Measurements from ENCODE around the gene KIAA0040. TPM values are rescaled to one million over a fixed set of nuclear protein-coding genes. Genes with fewer than 3 reads are reported as not detected.

Gene KIAA0040
- total RNA-seq, 3 donors from 2014 or later = 16.1 to 19.7 (median 17.0) TPM

DNA sequence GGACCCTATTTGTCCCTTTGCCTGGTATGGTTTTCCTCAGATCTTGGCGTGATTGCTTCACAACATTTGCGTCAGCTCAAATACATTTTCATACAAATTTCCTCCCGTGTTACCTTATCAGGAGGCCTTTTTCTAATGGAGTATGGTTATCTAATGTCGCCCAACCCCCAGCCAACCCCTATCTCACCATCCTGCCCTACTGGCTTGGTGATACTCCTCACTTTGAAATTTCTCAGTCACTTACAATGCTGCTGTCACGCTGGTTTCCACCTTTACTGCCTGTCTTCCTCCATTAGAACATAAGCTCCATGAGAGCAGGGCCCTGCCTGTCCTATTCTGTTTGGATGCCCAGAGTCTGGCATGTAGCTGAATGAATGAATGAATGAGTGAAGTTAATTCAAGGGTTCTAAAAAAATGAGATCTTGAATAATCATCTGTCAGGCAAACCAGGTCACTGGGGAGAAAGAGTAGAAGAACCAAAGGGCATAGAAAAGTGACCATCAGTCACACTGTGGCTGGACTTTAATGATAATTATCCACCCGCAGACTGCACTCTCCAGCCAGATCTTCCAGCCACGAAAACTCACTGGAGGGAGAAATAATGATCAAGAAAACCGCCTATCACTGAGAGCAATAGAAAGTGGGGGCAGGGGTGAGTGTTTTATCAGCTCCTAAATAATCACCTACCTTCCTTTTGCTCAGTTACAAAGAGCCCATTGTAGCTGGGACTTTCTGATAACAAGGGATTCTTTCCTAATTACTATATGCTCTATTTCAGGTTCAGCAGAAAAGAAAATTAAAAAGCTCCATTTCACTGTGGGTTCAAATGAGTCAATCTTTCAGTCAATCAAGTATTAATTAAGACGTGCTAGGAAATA is 21.3 kb downstream of the KIAA0040 start:
- DNase-seq (no peak), ATAC-seq (no peak)
- Mint-ChIP-seq H3K9me3 (no peaks in the 10 kb centered on the region), H3K27me3 (ENCODE audit: low read depth) (no peaks in the 10 kb centered on the region), H3K36me3 (ENCODE audit: insufficient read depth) (peaks cover 38% of the 10 kb centered on the region), H3K4me1 (ENCODE audit: low read depth) (peaks cover 59% of the 10 kb centered on the region), H3K4me3 (no peak overlapping the region)

DNA sequence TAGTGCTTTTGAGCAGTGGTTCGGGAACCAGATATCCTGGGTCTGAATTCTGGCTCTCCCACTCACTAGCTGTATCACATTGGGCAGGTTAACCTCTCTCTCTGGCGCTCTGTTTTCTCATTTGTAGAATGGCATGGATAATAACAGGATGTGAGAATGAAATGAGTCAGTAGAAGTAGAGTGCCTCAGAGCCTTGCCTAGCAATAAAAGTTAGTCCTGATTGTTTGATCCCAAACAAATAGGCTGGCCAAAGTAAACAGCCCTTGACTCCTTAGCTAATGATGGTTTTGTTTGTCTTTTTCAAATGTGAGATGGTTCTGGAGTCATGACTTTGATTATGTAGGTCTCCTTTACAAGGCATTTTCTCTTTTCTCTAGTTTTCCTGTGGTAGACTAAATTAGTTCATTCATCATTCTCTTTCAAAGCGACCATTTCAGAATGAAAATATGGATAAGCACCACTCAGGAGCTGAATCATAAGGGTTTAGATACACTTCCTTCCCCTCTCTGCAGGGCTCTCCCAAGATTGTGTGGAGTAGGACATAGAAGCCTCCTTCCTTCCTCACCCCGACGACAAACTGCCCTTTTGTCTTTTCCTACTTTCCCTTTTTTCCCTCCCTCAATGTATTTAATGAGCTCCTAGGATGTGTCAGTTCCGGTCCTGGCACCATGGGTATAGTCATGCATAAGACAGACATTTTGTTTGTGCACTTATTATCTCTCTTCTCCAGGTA is 23.1 kb downstream of the KIAA0040 start:
- ATAC-seq = peak in 1 of 2 donors; percentile 43
- Mint-ChIP-seq H3K4me3 (no peak overlapping the region), H3K4me1 (ENCODE audit: low read depth) (peaks cover 51% of the 10 kb centered on the region), H3K9me3 (no peaks in the 10 kb centered on the region), H3K27me3 (ENCODE audit: low read depth) (no peaks in the 10 kb centered on the region), H3K36me3 (ENCODE audit: insufficient read depth) (peaks cover 39% of the 10 kb centered on the region)
- no peak for DNase-seq

DNA sequence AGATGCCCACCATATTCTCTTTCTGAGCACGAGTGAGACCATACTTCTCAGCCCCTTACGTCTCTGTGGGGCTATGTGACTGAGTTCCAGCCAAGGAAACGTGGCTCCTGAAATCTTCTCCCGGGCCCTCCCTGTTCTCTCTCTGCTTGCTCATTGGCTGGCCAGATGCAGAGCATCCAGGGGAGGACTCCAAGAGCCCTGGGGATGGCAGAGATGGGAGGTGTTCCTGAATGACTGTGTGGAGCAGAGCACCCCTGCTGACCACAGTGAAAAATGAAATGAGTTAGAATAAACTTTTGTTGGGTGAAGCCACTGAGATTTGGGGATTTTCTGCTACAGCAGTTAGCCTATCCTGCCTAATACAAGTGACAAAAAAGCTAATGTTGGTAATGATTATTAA is 23.8 kb downstream of the KIAA0040 start:
- no peak for DNase-seq
- H3K4me1 Mint-ChIP-seq (ENCODE audit: low read depth) = peaks cover 45% of the 10 kb centered on the region

DNA sequence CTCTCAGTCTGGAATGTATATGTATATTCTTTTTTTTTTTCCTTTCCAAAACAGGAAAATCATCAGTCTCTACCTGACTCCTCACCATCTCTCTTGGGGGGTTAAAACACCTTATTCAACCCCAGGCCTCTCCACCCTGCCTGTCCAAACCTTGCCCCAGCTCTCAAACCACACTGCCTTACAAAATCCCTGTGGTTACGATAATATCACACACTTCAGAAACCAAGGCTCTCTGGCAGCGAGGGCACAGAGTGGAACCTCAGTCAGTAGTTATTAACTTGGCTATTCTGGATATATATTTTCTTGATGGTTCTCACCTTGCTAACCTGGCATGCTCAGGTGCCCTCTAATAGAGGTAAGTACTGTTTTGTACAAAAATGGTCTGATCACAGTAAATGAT is 24.7 kb downstream of the KIAA0040 start:
- H3K36me3 Mint-ChIP-seq (ENCODE audit: insufficient read depth) = peaks cover 37% of the 10 kb centered on the region
- no peaks in the 10 kb centered on the region for H3K9me3 Mint-ChIP-seq
- H3K27me3 Mint-ChIP-seq (ENCODE audit: low read depth) = no peaks in the 10 kb centered on the region
- H3K4me3 Mint-ChIP-seq = no peak overlapping the region
- DNase-seq (no peak), ATAC-seq (no peak)
- peaks cover 41% of the 10 kb centered on the region for H3K4me1 Mint-ChIP-seq (ENCODE audit: low read depth)

More for the DNA sequence above, 23.8 kb downstream of the KIAA0040 start:
- peaks cover 40% of the 10 kb centered on the region for H3K36me3 Mint-ChIP-seq (ENCODE audit: insufficient read depth)
- no peak overlapping the region for H3K4me3 Mint-ChIP-seq
- ATAC-seq = no peak
- H3K9me3 Mint-ChIP-seq = no peaks in the 10 kb centered on the region
- no peaks in the 10 kb centered on the region for H3K27me3 Mint-ChIP-seq (ENCODE audit: low read depth)

DNA sequence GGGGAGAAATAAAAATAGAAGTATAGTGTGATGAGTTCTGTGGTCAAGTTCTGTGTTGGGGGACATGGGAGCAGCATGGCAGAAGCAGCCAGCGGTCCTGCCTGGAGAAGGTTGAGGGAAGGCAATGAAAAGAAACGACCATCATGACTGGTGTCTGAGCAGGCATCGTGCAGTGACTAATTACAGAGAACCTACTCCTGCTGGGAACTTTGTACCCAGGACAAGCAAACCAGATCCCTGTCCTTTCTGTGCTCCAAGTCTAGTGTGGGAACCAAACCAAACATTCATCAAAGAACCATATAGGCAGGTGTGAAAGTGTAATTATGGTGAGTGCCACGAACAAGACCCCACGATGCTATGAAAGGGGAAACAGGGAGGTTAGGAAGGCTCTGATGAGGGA is 25.8 kb downstream of the KIAA0040 start:
- no peaks in the 10 kb centered on the region for H3K9me3 Mint-ChIP-seq
- no peak overlapping the region for H3K4me3 Mint-ChIP-seq
- no peaks in the 10 kb centered on the region for H3K27me3 Mint-ChIP-seq (ENCODE audit: low read depth)
- peaks cover 37% of the 10 kb centered on the region for H3K4me1 Mint-ChIP-seq (ENCODE audit: low read depth)
- DNase-seq (no peak), ATAC-seq (no peak)
- H3K36me3 Mint-ChIP-seq (ENCODE audit: insufficient read depth) = peaks cover 36% of the 10 kb centered on the region

DNA sequence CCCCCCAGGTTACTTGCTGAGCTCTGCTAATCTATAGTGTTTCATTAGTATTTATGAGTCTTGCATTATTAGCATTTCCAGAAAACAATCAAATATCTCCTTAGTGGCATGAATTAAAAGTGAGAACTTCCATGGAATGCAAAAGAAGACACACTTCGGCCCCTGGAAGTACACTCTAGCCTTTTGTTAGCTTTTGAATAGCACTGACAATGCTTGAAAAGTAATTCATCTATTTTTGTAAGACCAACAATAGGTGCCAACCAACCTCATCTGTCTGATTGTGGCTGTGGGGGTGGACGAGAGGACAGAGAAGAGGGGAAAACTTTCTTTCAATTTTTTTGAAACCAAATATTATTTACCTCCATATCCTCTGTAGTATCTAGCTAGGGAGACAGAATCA is 27.8 kb downstream of the KIAA0040 start:
- Mint-ChIP-seq H3K36me3 (ENCODE audit: insufficient read depth) (peaks cover 46% of the 10 kb centered on the region), H3K9me3 (no peaks in the 10 kb centered on the region), H3K4me3 (no peak overlapping the region), H3K4me1 (ENCODE audit: low read depth) (peaks cover 20% of the 10 kb centered on the region), H3K27me3 (ENCODE audit: low read depth) (no peaks in the 10 kb centered on the region)
- no peak for ATAC-seq
- DNase-seq = no peak

DNA sequence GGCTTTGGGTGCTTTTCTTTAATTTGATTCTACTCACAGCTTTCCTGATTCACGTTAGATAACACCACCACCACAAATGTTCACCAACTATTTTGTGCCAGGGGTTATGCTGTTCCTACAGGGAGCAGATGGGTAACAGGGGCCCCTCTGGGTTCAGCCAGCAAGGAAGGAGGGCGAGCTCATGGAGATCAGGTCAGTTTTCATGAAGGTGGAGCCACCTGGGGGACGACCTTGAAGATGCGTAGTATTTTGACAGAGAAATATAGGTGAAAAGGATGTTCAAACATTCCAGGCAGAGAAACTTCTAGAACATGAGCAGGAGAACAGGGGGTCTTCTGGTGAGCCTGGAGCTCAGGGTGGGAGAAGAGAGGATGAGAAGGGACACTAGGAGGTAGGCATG is 28.9 kb downstream of the KIAA0040 start:
- Mint-ChIP-seq H3K27me3 (ENCODE audit: low read depth) (no peaks in the 10 kb centered on the region), H3K9me3 (no peaks in the 10 kb centered on the region), H3K4me1 (ENCODE audit: low read depth) (peaks cover 10% of the 10 kb centered on the region), H3K36me3 (ENCODE audit: insufficient read depth) (peaks cover 48% of the 10 kb centered on the region), H3K4me3 (no peak overlapping the region)
- DNase-seq = no peak
- ATAC-seq = no peak

DNA sequence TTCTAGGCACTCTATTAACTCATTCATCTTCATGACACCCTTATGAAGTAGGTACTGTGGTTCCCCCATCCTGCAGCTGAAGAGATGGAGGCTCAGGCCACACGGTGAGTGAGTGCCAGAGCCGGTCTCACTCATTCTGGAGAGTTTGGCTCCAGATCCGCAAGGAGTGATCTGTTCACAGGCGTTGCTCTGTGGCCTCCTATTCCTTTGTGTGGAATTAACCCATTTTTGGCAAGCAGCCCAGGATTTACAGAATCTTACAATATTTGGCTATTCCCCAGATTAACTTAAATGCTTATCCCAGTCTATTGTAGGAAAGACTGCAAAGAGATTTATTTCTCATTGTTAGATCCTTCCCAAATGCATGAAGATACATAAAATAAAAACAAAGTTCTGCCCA is 29.6 kb downstream of the KIAA0040 start:
- peaks cover 7% of the 10 kb centered on the region for H3K4me1 Mint-ChIP-seq (ENCODE audit: low read depth)
- no peaks in the 10 kb centered on the region for H3K27me3 Mint-ChIP-seq (ENCODE audit: low read depth)
- peaks cover 41% of the 10 kb centered on the region for H3K36me3 Mint-ChIP-seq (ENCODE audit: insufficient read depth)
- no peak overlapping the region for H3K4me3 Mint-ChIP-seq
- ATAC-seq = no peak
- H3K9me3 Mint-ChIP-seq = no peaks in the 10 kb centered on the region
- no peak for DNase-seq

DNA sequence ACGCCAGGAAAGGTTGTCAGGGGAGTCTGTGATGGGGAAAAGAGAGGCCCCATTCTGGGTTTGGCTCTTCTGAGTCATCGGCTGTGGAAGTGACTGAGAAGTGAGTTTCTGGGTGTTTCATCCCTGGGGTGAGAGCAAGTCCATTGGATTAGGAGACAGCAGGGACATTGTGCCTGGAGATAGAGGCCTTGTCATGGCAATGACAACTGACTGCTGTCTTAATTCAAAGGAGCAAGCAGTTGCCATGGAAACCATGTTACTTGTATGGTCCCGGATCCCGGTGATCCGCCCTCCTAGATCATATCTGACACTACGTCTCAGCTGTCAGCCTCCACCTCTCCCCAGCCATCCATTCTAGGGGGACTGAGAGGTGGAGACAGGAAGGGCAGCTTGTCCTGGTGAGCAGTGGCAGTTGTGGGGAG is 34.4 kb downstream of the KIAA0040 start:
- peaks cover 8% of the 10 kb centered on the region for H3K27me3 Mint-ChIP-seq (ENCODE audit: low read depth)
- H3K4me3 Mint-ChIP-seq = no peak overlapping the region
- H3K36me3 Mint-ChIP-seq (ENCODE audit: insufficient read depth) = peaks cover 21% of the 10 kb centered on the region
- H3K4me1 Mint-ChIP-seq (ENCODE audit: low read depth) = peaks cover 16% of the 10 kb centered on the region
- DNase-seq (no peak), ATAC-seq (no peak)
- H3K9me3 Mint-ChIP-seq = no peaks in the 10 kb centered on the region

DNA sequence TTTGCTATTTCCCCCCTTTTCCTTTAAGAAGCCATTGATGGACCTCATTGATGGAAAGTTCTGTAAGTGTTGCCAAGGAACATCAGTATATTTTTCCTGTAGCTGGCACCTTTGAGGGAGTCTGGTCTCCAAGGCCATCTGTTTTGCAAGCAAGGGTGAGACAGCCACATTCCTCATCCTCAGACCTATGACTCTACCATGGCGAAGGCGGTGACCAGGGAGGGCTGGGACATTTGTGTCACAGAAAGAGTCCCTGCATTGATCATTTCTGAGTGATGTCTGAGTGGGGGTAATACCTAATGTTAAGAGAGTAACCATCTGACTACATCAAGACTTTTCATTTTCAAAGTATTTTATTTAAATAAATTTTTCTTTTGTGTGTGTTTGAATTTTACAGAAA is 35.4 kb downstream of the KIAA0040 start:
- H3K36me3 Mint-ChIP-seq (ENCODE audit: insufficient read depth) = peaks cover 21% of the 10 kb centered on the region
- peaks cover 16% of the 10 kb centered on the region for H3K4me1 Mint-ChIP-seq (ENCODE audit: low read depth)
- H3K9me3 Mint-ChIP-seq = no peaks in the 10 kb centered on the region
- no peak for ATAC-seq
- no peak overlapping the region for H3K4me3 Mint-ChIP-seq
- no peak for DNase-seq
- peaks cover 16% of the 10 kb centered on the region for H3K27me3 Mint-ChIP-seq (ENCODE audit: low read depth)

DNA sequence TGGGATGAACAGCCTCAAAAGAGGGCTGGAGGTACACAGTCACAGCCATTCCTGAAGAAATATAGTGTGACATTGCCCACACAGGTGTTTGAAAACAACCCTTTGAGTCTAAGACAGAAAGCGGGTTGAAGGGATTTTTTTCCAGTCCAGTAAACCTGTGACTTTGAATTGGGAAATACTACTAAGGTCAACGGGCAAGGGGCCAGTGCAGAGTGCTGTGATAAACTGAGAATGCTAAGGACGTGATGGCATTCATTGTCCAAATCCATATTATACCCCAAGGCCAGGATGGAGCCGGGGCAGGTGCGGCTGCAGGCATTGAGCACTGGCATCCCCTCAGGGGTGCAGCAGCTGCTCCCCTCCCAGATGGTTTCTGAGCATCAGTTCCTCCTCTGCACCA is 36.6 kb downstream of the KIAA0040 start:
- Mint-ChIP-seq H3K9me3 (no peaks in the 10 kb centered on the region), H3K4me3 (no peak overlapping the region), H3K36me3 (ENCODE audit: insufficient read depth) (peaks cover 14% of the 10 kb centered on the region), H3K27me3 (ENCODE audit: low read depth) (peaks cover 26% of the 10 kb centered on the region), H3K4me1 (ENCODE audit: low read depth) (peaks cover 17% of the 10 kb centered on the region)
- no peak for ATAC-seq
- no peak for DNase-seq

DNA sequence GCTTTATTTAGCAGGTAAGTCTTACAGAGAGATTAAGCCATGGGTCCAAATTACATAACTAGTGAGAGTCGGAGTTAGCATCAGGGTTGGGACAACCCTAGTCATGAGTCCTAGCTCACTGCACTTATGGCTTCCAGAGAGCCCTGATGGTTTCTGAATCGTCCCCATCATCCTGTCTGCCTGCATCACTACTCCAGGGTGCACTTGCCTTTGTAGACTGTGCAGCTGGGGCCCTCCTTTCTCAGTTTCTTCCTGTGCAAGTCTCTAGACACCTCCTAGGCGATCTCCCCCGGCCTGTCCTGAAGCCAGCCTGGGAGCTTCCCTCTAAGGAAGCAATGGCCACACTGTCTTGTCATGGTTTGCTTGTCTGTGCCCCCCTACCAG is 37.1 kb downstream of the KIAA0040 start:
- no peak for DNase-seq
- no peaks in the 10 kb centered on the region for H3K9me3 Mint-ChIP-seq
- peaks cover 17% of the 10 kb centered on the region for H3K4me1 Mint-ChIP-seq (ENCODE audit: low read depth)
- H3K36me3 Mint-ChIP-seq (ENCODE audit: insufficient read depth) = peaks cover 11% of the 10 kb centered on the region
- H3K27me3 Mint-ChIP-seq (ENCODE audit: low read depth) = peaks cover 29% of the 10 kb centered on the region
- no peak overlapping the region for H3K4me3 Mint-ChIP-seq
- no peak for ATAC-seq

DNA sequence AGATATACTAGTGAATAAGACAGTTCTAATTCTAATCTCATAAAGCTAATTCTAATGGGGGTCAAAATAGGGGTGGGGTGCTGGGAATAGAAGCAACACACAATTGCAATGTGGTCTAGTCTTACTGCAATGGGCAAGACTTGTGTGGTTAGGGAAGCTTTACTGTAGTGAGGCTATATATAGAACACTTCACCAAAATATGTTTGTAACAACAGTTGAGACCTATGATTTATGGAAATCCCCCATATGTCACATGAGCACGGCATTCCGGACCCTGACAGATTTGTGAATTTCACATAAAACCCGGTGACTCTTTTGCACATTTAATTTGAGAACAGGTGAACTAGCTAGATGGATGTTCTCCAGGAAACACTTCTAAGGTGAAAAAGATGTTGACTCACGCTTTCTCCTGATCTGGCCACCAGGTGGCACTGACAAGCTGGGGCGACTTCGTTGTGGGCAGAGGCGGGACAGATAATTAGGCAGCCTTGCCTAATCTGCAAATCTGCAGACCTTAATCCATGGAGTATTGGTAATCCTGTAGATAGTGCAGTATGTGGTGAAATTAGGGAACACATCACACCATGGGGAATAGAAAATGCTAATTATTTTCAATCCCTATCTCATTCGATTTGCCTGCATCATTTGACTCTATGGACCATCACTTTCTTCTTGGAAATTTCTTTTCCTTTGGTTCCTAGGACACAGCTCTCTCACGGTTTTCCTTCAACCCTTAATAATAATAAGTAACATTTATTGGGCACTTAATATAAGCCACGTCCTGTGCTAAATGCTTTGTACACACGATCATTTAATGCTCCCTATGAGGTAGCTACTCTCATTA is 37.7 kb downstream of the KIAA0040 start:
- peak; percentile 76 for DNase-seq
- peak; percentile 61 to 64 for ATAC-seq
- no peak overlapping the region for H3K4me3 Mint-ChIP-seq
- peaks cover 17% of the 10 kb centered on the region for H3K4me1 Mint-ChIP-seq (ENCODE audit: low read depth)
- no peaks in the 10 kb centered on the region for H3K9me3 Mint-ChIP-seq
- peaks cover 6% of the 10 kb centered on the region for H3K36me3 Mint-ChIP-seq (ENCODE audit: insufficient read depth)
- H3K27me3 Mint-ChIP-seq (ENCODE audit: low read depth) = peaks cover 31% of the 10 kb centered on the region

DNA sequence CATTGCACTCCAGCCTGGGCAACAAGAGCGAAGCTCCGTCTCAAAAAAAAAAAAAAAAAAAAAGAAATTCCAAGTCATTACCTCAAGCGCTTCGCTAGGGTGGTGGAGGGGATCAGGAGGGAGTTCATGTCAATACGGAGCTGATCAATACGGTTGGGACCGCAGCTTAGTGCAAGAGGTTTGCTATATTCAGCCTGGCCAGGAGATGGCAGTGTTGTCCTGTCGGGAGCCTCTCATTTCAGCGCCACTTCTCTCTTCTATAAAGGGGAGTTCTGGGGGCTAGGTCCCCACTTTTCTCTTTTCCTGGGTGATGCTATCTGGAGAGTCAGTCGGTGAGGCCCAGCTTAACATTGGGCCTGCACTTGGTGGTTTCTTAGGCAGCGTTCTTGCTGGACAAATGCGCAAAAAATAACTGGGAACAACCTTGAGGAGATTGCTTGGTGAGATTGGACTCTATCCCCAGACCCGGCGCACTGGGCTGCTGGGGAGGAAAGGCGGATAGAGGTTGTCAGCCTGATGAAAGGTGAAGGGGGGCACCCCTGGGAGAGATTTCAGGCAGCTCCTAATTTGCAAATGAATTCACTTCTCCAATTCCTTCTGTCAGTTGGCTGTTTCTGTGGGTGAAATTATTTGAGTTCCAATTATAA is 40.4 kb downstream of the KIAA0040 start:
- DNase-seq = peak; percentile 68
- Mint-ChIP-seq H3K27me3 (ENCODE audit: low read depth) (peaks cover 35% of the 10 kb centered on the region), H3K9me3 (no peaks in the 10 kb centered on the region), H3K4me1 (ENCODE audit: low read depth) (peaks cover 16% of the 10 kb centered on the region), H3K4me3 (no peak overlapping the region), H3K36me3 (ENCODE audit: insufficient read depth) (no peaks in the 10 kb centered on the region)
- peak; percentile 70 to 79 for ATAC-seq

Measured in activated T-cell treated with anti-CD3 and anti-CD28 coated beads, Interleukin-2, amount 50 U/mL, for 4 hours (primary cell).